Measurements from ENCODE around the gene MEIKIN.

The MEIKIN gene

GRCh38 chr5:131943916-131944315, 1.5 kb downstream of the MEIKIN start:
- no peaks in the 10 kb centered on the region for H3K36me3 ChIP-seq (ENCODE audit: insufficient read depth)
- no peak overlapping the region for H3K9ac ChIP-seq
- H3K4me1 ChIP-seq (ENCODE audit: low read depth, poor library complexity, severe bottlenecking) = no peaks in the 10 kb centered on the region
- no peak overlapping the region for H3K4me2 ChIP-seq
- no peaks in the 10 kb centered on the region for H3K27me3 ChIP-seq (ENCODE audit: insufficient read depth, low read depth)
- TF ChIP-seq, protein P1, sequence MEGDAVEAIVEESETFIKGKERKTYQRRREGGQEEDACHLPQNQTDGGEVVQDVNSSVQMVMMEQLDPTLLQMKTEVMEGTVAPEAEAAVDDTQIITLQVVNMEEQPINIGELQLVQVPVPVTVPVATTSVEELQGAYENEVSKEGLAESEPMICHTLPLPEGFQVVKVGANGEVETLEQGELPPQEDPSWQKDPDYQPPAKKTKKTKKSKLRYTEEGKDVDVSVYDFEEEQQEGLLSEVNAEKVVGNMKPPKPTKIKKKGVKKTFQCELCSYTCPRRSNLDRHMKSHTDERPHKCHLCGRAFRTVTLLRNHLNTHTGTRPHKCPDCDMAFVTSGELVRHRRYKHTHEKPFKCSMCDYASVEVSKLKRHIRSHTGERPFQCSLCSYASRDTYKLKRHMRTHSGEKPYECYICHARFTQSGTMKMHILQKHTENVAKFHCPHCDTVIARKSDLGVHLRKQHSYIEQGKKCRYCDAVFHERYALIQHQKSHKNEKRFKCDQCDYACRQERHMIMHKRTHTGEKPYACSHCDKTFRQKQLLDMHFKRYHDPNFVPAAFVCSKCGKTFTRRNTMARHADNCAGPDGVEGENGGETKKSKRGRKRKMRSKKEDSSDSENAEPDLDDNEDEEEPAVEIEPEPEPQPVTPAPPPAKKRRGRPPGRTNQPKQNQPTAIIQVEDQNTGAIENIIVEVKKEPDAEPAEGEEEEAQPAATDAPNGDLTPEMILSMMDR (conservative IDR thresholded peaks at IDR 0.05; ENCODE audit: low read depth, low read length) = no peak
- no peak overlapping the region for H2AFZ ChIP-seq (ENCODE audit: low read depth)
- no peak overlapping the region for H3K27ac ChIP-seq
- no peaks in the 10 kb centered on the region for H3K79me2 ChIP-seq (ENCODE audit: insufficient read depth, low read depth)
- no peaks in the 10 kb centered on the region for H4K20me1 ChIP-seq (ENCODE audit: insufficient read depth)
- H3K4me3 ChIP-seq (IDR thresholded peaks at IDR 0.05; ENCODE audit: insufficient read depth, low read depth, low read length) = no peak overlapping the region

DNA sequence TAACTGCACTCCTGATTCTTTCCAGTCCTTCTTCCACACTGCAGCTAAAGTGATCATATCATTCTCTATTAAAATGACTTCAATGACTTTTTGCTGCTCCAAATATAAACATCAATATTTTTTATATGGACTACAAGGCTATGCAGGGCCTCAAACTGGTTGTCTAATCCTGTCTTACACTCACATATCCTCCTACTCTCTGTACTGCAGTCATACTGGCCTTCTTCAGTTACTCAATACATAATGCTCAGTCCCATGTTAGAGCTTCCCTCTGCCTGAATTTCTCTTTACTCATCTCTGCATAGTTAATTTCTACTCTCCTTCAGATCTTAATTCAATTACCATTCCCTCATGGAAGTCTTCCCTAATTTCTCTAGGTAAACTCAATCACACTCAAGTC, 3.4 kb downstream of the MEIKIN start:
- H4K20me1 ChIP-seq (ENCODE audit: insufficient read depth) = no peaks in the 10 kb centered on the region

GRCh38 chr5:131939690-131940345, 5.6 kb downstream of the MEIKIN start:
- H3K9ac ChIP-seq = no peak overlapping the region
- H4K20me1 ChIP-seq (ENCODE audit: insufficient read depth) = no peaks in the 10 kb centered on the region
- H3K27me3 ChIP-seq (ENCODE audit: insufficient read depth, low read depth) = no peaks in the 10 kb centered on the region
- H3K4me3 ChIP-seq (IDR thresholded peaks at IDR 0.05; ENCODE audit: insufficient read depth, low read depth, low read length) = no peak overlapping the region
- no peaks in the 10 kb centered on the region for H3K79me2 ChIP-seq (ENCODE audit: insufficient read depth, low read depth)
- H3K4me1 ChIP-seq (ENCODE audit: low read depth, poor library complexity, severe bottlenecking) = no peaks in the 10 kb centered on the region
- no peaks in the 10 kb centered on the region for H3K36me3 ChIP-seq (ENCODE audit: insufficient read depth)
- H3K4me2 ChIP-seq = no peak overlapping the region
- no peak overlapping the region for H3K27ac ChIP-seq
- TF ChIP-seq, protein P1 (conservative IDR thresholded peaks at IDR 0.05; ENCODE audit: low read depth, low read length) = no peak
- H2AFZ ChIP-seq (ENCODE audit: low read depth) = no peak overlapping the region

More for the DNA sequence above, 3.4 kb downstream of the MEIKIN start:
- no peaks in the 10 kb centered on the region for H3K36me3 ChIP-seq (ENCODE audit: insufficient read depth)
- no peak overlapping the region for H3K9ac ChIP-seq
- TF ChIP-seq, protein P1 (conservative IDR thresholded peaks at IDR 0.05; ENCODE audit: low read depth, low read length) = no peak
- no peak overlapping the region for H3K4me2 ChIP-seq
- H3K4me3 ChIP-seq (IDR thresholded peaks at IDR 0.05; ENCODE audit: insufficient read depth, low read depth, low read length) = no peak overlapping the region
- H3K79me2 ChIP-seq (ENCODE audit: insufficient read depth, low read depth) = no peaks in the 10 kb centered on the region
- H3K27ac ChIP-seq = no peak overlapping the region
- H3K27me3 ChIP-seq (ENCODE audit: insufficient read depth, low read depth) = no peaks in the 10 kb centered on the region
- no peaks in the 10 kb centered on the region for H3K4me1 ChIP-seq (ENCODE audit: low read depth, poor library complexity, severe bottlenecking)
- H2AFZ ChIP-seq (ENCODE audit: low read depth) = no peak overlapping the region

GRCh38 chr5:131932235-131932634, 13.2 kb downstream of the MEIKIN start:
- no peaks in the 10 kb centered on the region for H3K36me3 ChIP-seq (ENCODE audit: insufficient read depth)
- no peaks in the 10 kb centered on the region for H4K20me1 ChIP-seq (ENCODE audit: insufficient read depth)
- no peak overlapping the region for H3K27ac ChIP-seq
- no peaks in the 10 kb centered on the region for H3K27me3 ChIP-seq (ENCODE audit: insufficient read depth, low read depth)
- H3K4me2 ChIP-seq = no peak overlapping the region
- H3K4me3 ChIP-seq (IDR thresholded peaks at IDR 0.05; ENCODE audit: insufficient read depth, low read depth, low read length) = no peak overlapping the region
- no peaks in the 10 kb centered on the region for H3K4me1 ChIP-seq (ENCODE audit: low read depth, poor library complexity, severe bottlenecking)
- no peaks in the 10 kb centered on the region for H3K79me2 ChIP-seq (ENCODE audit: insufficient read depth, low read depth)
- TF ChIP-seq, protein P1 (conservative IDR thresholded peaks at IDR 0.05; ENCODE audit: low read depth, low read length) = no peak
- no peak overlapping the region for H3K9ac ChIP-seq
- no peak overlapping the region for H2AFZ ChIP-seq (ENCODE audit: low read depth)
